ENCODE data around the gene FLNC. TPM values are rescaled to one million over a fixed set of nuclear protein-coding genes. Genes with fewer than 3 reads are reported as not detected.

The FLNC gene
- total and polyA plus RNA-seq, 2 of the 13 experiments (the other 11 are each of a cell fraction or from before 2014, with no cell fraction given), result 0.02 TPM; not detected in 1

DNA sequence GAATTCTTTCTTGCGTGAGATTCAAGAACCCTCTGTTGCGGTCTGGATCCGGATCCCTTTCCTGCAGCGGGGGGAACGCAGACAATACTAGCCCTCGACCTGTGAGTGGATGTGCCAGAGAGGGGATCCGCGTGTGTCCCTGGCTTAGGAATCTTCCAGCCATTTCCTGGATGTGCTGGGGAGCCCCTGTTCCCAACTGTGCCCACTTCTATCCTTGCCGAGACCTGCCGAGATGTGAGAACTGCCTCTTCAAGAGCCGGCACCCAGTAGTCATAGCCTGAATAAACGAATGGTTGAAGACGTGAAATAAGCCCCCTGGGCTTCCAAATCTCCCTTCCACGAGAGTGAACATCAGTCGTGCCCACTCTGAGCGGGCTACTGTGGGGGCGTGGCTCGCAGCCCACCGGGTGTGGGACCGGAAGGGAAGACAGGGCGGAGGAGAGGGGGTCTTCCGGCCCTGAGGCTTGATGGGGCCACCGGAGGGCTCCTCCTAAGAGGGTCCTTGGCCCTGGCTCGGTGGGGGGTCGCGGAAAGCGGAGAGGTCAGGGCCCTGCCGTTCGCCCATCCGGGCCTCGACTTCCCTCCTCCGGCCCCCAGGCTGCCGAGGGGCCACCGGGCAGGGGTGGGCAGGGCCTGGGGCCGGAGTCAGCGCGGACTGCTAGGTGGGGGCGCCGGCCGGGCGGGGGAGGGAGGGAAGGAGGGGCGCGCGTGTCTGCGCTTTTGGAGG is 39.7 kb upstream of the FLNC start (continued):
- TF ChIP-seq, protein P1, sequence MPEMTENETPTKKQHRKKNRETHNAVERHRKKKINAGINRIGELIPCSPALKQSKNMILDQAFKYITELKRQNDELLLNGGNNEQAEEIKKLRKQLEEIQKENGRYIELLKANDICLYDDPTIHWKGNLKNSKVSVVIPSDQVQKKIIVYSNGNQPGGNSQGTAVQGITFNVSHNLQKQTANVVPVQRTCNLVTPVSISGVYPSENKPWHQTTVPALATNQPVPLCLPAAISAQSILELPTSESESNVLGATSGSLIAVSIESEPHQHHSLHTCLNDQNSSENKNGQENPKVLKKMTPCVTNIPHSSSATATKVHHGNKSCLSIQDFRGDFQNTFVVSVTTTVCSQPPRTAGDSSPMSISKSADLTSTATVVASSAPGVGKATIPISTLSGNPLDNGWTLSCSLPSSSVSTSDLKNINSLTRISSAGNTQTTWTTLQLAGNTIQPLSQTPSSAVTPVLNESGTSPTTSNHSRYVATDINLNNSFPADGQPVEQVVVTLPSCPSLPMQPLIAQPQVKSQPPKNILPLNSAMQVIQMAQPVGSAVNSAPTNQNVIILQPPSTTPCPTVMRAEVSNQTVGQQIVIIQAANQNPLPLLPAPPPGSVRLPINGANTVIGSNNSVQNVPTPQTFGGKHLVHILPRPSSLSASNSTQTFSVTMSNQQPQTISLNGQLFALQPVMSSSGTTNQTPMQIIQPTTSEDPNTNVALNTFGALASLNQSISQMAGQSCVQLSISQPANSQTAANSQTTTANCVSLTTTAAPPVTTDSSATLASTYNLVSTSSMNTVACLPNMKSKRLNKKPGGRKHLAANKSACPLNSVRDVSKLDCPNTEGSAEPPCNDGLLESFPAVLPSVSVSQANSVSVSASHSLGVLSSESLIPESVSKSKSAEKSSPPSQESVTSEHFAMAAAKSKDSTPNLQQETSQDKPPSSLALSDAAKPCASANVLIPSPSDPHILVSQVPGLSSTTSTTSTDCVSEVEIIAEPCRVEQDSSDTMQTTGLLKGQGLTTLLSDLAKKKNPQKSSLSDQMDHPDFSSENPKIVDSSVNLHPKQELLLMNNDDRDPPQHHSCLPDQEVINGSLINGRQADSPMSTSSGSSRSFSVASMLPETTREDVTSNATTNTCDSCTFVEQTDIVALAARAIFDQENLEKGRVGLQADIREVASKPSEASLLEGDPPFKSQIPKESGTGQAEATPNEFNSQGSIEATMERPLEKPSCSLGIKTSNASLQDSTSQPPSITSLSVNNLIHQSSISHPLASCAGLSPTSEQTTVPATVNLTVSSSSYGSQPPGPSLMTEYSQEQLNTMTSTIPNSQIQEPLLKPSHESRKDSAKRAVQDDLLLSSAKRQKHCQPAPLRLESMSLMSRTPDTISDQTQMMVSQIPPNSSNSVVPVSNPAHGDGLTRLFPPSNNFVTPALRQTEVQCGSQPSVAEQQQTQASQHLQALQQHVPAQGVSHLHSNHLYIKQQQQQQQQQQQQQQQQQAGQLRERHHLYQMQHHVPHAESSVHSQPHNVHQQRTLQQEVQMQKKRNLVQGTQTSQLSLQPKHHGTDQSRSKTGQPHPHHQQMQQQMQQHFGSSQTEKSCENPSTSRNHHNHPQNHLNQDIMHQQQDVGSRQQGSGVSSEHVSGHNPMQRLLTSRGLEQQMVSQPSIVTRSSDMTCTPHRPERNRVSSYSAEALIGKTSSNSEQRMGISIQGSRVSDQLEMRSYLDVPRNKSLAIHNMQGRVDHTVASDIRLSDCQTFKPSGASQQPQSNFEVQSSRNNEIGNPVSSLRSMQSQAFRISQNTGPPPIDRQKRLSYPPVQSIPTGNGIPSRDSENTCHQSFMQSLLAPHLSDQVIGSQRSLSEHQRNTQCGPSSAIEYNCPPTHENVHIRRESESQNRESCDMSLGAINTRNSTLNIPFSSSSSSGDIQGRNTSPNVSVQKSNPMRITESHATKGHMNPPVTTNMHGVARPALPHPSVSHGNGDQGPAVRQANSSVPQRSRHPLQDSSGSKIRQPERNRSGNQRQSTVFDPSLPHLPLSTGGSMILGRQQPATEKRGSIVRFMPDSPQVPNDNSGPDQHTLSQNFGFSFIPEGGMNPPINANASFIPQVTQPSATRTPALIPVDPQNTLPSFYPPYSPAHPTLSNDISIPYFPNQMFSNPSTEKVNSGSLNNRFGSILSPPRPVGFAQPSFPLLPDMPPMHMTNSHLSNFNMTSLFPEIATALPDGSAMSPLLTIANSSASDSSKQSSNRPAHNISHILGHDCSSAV (CRISPR knock-in tag; IDR thresholded peaks at IDR 0.05; ENCODE audit: borderline replicate concordance), result no peak
